Islet precursor cell (in vitro differentiated cells): ENCODE results near the gene IL18.
A peak's percentile ranks its signal among the peaks of the same experiment; 100 is the strongest.
"Not testable (repeated sequence)": the region's sequence is repeated elsewhere in the genome, so short reads cannot be mapped to it uniquely, and the experiment has no call there.

Experiments used
- DNase-seq: peaks from one replicate; pipeline ENCODE4 v3.0.0-alpha.2; 2018

Gene IL18

DNA sequence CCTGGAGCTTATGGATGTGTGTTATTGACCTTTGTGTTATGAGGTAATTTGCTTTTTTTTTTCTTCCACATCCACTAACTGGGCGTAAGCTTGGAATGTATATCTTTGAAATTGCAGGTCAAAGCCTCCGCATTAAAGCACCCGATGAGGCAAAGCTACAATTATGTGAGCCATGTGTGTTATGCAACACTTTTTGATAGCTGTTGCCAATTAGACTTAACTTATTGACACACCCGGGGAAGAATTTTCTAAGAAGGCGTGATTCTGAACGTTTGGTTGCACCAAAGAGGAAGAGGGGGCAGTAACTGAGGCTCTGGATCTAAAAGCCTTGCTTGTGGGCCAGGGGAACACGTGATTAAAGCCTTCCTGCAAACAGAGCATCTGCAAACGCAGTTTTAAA lies 2.7 kb upstream of the IL18 start:
- DNase-seq: no peak

GRCh38 chr11:112165049-112165448 lies 1.2 kb upstream of the IL18 start:
- no peak for DNase-seq

GRCh38 chr11:112162761-112163546 lies 940 bp downstream of the IL18 start:
- no peak for DNase-seq

DNA sequence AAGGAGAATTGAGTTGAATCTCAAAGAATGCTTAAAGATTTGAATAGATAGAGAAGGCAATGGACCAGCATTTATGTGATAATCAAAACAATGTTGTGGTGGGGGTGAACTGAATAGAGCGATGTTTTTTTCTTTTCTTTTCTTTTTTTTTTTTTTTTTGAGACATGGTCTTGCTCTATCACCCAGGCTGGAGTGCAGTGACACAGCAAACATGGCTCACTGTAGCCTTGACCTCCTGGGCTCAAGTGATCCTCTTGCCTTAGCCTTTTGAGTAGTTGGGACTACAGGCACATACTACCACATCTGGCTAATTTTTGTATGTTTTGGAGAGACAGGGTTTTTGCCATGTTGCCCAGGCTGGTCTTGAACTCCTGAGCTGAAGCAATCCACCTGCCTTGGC lies 1.7 kb downstream of the IL18 start:
- not testable (repeated sequence) for DNase-seq

DNA sequence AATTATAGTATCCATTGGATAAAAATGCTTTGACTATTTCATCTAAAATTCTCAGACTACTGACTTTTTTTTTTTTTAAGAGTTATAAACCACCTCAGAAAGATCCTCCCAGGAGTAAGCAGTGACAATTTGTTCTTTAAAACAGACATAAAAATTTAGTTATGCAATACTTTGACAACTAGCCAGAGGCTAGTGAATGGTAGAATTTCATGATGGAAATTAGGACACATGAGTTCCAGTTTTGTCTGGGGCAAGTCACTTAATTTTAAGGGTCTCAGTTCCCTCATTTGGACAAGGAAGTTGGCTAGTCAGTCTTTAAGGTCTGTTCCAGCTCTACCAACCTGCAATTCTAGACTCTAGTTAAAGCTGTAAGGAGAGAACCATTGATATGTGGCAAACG lies 2.9 kb downstream of the IL18 start:
- DNase-seq: no peak

- DNase-seq: no peak
These were observed 3.6 kb downstream of the IL18 start for GRCh38 chr11:112160091-112160848.

DNA sequence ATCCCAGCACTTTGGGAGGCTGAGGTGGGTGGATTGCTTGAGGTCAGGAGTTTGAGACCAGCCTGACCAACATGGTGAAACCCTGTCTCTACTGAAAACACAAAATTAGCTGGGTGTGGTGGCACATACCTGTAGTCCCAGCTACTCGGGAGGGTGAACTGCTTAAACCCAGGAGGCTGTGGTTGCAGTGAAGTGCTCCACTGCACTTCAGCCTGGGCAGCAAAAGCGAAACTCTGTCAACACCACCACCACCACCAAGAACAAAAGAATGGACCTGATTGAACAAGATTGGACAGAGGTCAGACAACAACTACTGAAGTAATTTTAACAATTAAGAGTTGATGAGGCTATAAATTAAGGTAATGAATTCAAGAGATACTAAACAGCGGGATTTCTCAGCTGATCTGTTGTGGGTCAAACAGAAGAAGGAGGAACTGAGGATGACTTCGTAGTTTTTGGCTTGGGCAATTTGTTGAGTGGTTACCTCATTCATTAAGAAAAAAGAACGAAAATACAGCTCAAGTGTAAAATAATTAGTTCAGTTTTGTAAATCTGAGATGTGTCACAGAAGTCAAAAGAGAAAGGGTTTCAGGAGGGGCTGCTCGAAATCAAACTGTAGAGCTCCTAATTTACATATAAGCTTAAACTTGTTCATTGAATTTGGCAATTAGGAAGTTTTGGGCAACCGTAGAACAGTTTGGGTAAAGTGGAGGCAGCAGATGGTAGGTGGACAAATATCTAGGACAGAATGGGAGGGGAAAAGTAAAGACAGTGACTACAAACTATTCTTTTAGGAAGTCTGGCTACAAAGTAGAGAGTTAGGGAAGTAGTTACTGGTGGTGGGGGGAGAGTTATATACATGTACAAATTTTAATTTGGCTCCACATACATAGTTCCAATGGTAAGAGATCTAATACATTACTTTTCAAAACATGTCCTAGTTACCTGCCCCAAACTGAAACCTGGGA lies 4.5 kb downstream of the IL18 start:
- DNase-seq: no peak

- peak; percentile 68 for DNase-seq
These were observed 6.7 kb downstream of the IL18 start for GRCh38 chr11:112156956-112157766.

DNA sequence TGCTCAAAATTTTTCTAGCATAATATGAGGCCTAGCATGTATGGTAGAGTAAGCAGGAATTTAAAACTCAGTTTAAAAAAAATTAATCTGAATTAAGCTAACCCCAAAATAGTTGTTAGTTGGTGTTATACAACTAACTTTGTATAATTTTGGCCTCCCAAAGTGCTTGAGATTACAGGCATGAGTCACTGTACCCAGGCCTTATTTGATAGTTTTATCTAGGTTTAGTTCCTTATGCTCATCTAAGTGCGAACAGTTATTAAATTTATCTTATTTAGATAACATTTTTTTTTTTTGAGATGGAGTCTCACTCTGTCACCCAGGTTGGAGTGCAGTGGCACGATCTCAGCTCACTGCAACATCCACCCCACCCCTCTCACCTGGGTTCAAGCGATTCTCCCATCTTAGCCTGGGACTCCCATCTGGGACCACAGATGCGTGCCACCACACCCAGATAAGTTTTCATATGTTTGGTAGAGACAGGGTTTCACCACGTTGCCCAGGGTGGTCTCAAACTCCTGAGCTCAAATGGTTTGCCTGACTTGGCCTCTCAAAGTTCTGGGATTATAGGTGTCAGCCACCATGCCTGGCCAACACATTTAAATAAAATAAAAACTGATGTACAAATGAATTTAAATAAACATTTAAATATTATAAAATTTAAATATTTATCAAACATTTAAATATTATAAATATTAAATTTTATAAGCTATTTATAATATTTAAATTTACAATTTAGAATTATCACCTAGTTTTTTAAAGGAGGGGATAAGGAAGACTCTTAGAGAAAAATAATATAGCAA lies 7.5 kb downstream of the IL18 start:
- no peak for DNase-seq

- no peak for DNase-seq
These were observed 13.4 kb downstream of the IL18 start for GRCh38 chr11:112150517-112150916.

GRCh38 chr11:112143597-112143996 lies 20.3 kb downstream of the IL18 start:
- DNase-seq: no peak

DNA sequence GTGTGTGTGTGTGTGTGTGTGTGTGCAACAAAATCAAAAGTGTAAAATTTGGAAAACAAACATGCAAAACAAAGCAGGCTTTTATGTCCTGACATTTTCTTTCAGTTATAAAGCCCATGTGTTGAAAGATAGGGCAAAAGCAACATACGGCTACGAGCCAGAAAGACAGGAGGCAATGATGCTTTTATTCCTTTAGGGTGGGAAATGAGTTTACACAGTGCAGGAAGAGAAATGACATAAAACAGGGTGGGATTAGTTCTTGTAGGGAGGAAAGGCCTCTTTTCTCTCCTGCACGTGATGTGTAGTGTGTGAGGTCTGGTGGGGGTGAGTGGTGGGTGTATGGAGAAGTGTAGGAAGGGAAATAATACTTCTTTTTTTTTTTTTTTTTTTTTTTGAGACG lies 29.4 kb downstream of the IL18 start:
- no peak for DNase-seq

DNA sequence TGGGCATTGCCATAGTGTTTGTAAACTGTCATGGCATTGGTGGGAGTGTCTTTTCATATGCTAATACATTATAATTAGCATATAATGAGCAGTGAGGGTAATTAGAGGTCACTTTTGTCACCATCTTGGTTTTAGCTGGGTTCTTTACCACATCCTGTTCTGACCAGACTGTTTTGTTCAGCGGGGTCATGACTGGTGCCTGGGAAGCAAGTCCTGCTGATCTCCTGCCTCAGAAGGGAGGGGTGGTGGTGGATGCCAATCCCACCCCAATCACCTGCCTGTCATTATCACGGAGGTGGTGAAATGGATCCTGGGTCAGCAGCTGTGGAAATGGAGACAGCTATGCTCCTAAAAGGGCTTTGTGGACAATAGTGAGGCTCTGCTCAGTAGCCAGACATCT lies 31.2 kb downstream of the IL18 start:
- DNase-seq: no peak

DNA sequence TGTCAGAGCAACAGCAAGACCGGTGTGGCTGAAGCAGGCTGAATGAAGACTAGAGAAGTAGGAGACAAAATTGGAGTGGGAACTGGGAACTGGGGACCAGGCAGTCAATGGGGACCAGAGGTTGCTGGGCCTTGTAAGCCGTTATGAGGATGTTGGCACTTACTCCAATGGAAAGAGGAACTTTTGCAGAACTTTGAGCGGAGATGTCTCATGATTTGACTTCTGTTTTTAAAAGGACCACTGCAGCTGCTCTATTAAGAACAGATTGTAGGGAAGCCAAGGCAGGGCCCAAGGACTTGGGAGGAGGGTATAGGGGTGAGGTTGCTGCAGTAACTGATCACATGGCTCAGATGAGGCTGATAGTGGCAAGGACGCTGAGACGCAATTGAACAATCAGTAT lies 34.2 kb downstream of the IL18 start:
- no peak for DNase-seq

DNA sequence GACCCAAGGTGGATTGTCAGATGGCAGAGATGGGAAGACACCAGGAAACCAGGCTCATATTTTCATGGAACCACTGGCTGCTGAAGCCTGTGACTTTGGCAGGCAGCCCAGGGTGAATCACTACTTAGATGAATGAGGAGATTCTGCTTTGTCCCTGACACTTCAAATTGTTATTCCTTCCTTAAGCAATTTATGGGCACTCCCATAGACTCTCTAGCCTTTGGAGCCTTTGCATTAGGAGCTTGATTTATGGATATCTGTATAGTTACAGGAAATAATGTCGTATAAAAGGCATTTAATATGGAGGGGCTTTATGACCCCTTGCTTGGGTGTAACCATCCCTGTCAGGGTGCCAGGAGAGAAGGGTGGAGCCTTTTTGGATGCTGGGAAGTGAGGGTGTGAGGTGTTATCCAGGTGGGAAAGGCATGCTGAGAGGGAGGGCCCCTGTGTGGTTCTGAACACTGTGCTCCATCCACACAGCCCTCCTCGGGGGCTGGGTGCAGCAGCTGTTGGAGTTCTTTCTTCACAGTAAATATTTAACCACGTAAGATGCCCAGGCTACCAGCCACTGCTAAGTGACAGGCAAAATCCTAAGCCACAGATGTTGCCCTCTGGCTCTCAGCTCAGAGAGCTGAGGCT lies 35.3 kb downstream of the IL18 start:
- DNase-seq: no peak

DNA sequence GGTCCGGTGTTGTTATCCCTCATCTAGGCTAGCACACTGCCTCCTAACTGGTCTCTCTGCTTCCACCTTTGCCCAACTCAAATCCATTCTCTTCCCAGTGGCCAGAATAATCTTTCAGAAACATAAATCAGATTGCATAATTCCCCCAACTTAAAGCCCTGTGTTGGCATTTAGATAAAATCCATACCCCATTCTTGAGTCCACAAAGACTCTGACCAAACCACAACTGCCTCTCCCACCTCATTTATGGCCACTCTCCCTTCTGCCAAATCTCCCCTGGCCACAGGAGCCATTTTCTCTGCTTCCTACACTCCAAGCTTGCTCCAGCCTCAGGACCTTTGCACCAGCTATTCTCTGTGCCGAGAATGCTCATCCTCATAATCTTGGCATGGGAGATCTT lies 36.8 kb downstream of the IL18 start:
- DNase-seq: no peak

GRCh38 chr11:112123129-112123528 lies 40.8 kb downstream of the IL18 start:
- DNase-seq: no peak

DNA sequence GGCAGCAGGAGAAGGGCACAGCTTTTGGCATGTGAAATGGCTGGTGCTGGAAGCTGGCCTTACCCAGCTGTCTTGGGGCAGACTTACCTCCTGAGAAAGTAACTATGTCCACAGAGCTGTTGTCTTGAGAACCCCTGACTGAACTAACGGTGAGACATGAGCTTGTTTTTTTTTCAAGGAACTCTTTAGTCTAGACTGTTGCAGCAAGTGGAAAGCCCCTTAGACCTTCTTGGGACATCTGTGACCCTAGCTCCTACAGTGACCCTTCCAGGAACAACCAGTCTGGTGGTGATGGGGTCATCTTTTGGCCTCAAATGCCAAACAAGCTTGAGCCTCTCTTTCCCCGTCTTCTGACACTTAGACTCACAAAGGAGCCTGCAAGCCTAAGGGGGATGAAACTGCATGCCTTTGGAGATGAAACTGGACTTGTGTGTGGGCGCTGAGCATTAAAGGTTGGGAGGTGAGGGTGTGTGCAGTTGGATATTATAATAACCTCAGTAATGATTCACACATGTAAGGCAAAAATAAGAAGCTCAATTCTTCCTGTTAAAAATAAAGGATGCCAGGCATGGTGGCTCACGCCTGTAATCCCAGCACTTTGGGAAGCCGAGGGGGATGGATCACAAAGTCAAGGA lies 41.8 kb downstream of the IL18 start:
- no peak for DNase-seq

DNA sequence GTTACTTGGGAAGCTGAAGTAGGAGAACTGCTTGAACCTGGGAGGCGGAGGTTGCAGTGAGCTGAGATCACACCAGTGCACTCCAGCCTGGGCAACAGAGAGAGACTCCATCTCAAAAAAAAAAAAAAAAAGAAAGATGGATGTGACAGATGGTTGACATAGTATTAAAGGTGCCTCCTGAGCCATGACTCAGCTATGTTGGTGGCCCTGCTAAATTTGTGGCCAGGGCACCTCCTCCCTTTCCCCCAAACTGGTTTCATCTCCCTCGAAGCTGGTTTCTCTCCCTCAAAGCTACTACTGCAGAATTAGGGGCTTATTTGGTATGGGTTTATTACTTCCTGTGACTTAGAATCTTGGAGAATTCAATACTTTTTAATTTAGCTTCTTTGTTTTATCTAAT lies 45.7 kb downstream of the IL18 start:
- DNase-seq: no peak

GRCh38 chr11:112115386-112115785 lies 48.5 kb downstream of the IL18 start:
- DNase-seq: no peak

DNA sequence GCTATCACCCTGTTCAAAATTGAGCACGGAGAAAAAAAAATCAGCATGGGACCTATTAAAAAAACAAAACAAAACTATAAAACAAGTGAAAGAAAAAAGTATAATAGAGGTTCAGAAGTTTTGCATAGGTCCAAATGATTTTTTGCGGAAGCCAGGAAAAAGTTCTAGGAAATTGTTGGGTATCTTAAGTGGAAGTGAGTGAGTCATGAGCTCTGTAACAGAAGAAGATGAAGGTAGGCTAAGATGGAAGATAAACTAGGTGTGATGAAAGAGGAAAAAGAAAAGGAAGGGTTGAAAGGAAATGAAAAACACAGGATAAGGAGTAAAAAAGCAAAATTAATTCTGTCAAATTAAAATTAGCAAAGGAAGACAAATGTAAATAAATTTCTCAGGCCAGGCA lies 49.4 kb downstream of the IL18 start:
- DNase-seq: no peak
